Activated T-cell treated with anti-CD3 and anti-CD28 coated beads, Interleukin-2, amount 50 U/mL, for 1 hour (primary cell): ENCODE results near the gene SKIL.
"Not testable (repeated sequence)": the region's sequence is repeated elsewhere in the genome, so short reads cannot be mapped to it uniquely, and the experiment has no call there.

Experiments
- DNase-seq: peaks from one replicate; pipeline ENCODE4 v3.0.0-alpha.2; 2020

Gene SKIL

GRCh38 chr3:170357176-170358041 lies at the start of gene SKIL:
Gene SKIL (plus strand): TSS chr3:170357715. CDS start chr3:170360332, 2,617 bp downstream.
- peak; percentile 97 for DNase-seq

GRCh38 chr3:170309046-170309445 lies 48.5 kb upstream of the SKIL start:
- DNase-seq: no peak

GRCh38 chr3:170317954-170318353 lies 39.6 kb upstream of the SKIL start:
- DNase-seq: no peak

GRCh38 chr3:170320461-170321121 lies 36.9 kb upstream of the SKIL start:
- no peak for DNase-seq

- no peak for DNase-seq
Observed at GRCh38 chr3:170321321-170322034, 36.0 kb upstream of the SKIL start.

GRCh38 chr3:170322566-170323269 lies 34.8 kb upstream of the SKIL start:
- no peak for DNase-seq

- DNase-seq: no peak
Observed at GRCh38 chr3:170323331-170323730, 34.2 kb upstream of the SKIL start.

GRCh38 chr3:170324962-170325361 lies 32.6 kb upstream of the SKIL start:
- no peak for DNase-seq

- no peak for DNase-seq
Observed at GRCh38 chr3:170327040-170327808, 30.3 kb upstream of the SKIL start.

GRCh38 chr3:170327868-170328548 lies 29.5 kb upstream of the SKIL start:
- not testable (repeated sequence) for DNase-seq

GRCh38 chr3:170330366-170330765 lies 27.1 kb upstream of the SKIL start:
- no peak for DNase-seq

- no peak for DNase-seq
Observed at GRCh38 chr3:170331143-170331542, 26.4 kb upstream of the SKIL start.

- no peak for DNase-seq
Observed at GRCh38 chr3:170337420-170337819, 20.1 kb upstream of the SKIL start.

- DNase-seq: no peak
Observed at GRCh38 chr3:170338690-170339340, 18.7 kb upstream of the SKIL start.

- DNase-seq: not testable (repeated sequence)
Observed at GRCh38 chr3:170342273-170342672, 15.2 kb upstream of the SKIL start.

GRCh38 chr3:170343859-170344258 lies 13.7 kb upstream of the SKIL start:
- not testable (repeated sequence) for DNase-seq

GRCh38 chr3:170344971-170345370 lies 12.5 kb upstream of the SKIL start:
- no peak for DNase-seq

GRCh38 chr3:170346481-170347392 lies 10.8 kb upstream of the SKIL start:
- DNase-seq: no peak

GRCh38 chr3:170350515-170351413 lies 6.8 kb upstream of the SKIL start:
- no peak for DNase-seq
